HG02852 (cell line): ENCODE data around the gene MYLK2.

ENCODE experiments used
- ATAC-seq: cut with Tn5 transposase; IDR thresholded peaks from one replicate; pipeline ENCODE4 v1.9.1; 2021; ENCODE audit warnings: mild to moderate bottlenecking, moderate library complexity; ENCODE audit not compliant: unreplicated experiment

The MYLK2 gene

GRCh38 chr20:31833931-31834521 is 14.9 kb downstream of the MYLK2 start:
- no peak for ATAC-seq

- ATAC-seq, result no peak
Measured at GRCh38 chr20:31835554-31835953, 16.4 kb downstream of the MYLK2 start.

- ATAC-seq, result no peak
Measured at GRCh38 chr20:31835977-31836852, 17.1 kb downstream of the MYLK2 start.

GRCh38 chr20:31836853-31837608 is 17.9 kb downstream of the MYLK2 start:
- no peak for ATAC-seq

- no peak for ATAC-seq
Measured at GRCh38 chr20:31837896-31838397, 18.8 kb downstream of the MYLK2 start.

- no peak for ATAC-seq
Measured at GRCh38 chr20:31838646-31839292, 19.6 kb downstream of the MYLK2 start.

- ATAC-seq, result no peak
Measured at GRCh38 chr20:31839782-31840487, 20.8 kb downstream of the MYLK2 start.

- no peak for ATAC-seq
Measured at GRCh38 chr20:31840906-31841816, 22.0 kb downstream of the MYLK2 start.

GRCh38 chr20:31841928-31842327 is 22.8 kb downstream of the MYLK2 start:
- ATAC-seq, result no peak

- ATAC-seq, result no peak
Measured at GRCh38 chr20:31842471-31843157, 23.5 kb downstream of the MYLK2 start.

- ATAC-seq, result no peak
Measured at GRCh38 chr20:31843288-31843687, 24.1 kb downstream of the MYLK2 start.

- no peak for ATAC-seq
Measured at GRCh38 chr20:31843881-31844280, 24.7 kb downstream of the MYLK2 start.

- ATAC-seq, result no peak
Measured at GRCh38 chr20:31844737-31845299, 25.7 kb downstream of the MYLK2 start.

GRCh38 chr20:31845300-31845863 is 26.2 kb downstream of the MYLK2 start, which contains the start of gene FOXS1:
Gene FOXS1 (minus strand): TSS chr20:31845604. CDS start chr20:31845542, 62 bp downstream.
- ATAC-seq, result no peak

GRCh38 chr20:31846793-31847138 is 27.6 kb downstream of the MYLK2 start:
- no peak for ATAC-seq

GRCh38 chr20:31848088-31848999 is 29.2 kb downstream of the MYLK2 start:
- no peak for ATAC-seq

GRCh38 chr20:31849306-31849930 is 30.3 kb downstream of the MYLK2 start:
- no peak for ATAC-seq
